H1 (cell line): Measurements from ENCODE around the gene POLRMT. TPM values are rescaled to one million over a fixed set of nuclear protein-coding genes. Genes with fewer than 3 reads are reported as not detected.

Experiments used
- CTCF ChIA-PET: fragments of 300-600 bp; sonication (Branson Sonifier 250); formaldehyde crosslinking; loops from one replicate; lab custom pipeline; 2021; ENCODE audit not compliant: partially characterized antibody; lab: Charles Lee
- POLR2A ChIA-PET: fragments of 300-600 bp; sonication (Branson Sonifier 250); formaldehyde crosslinking; loops from one replicate; lab custom pipeline; 2021; ENCODE audit warnings: inconsistent platforms; ENCODE audit not compliant: partially characterized antibody; lab: Charles Lee
- DNase-seq, 2 experiments: peaks; one replicate each; pipeline versions ENCODE4 v3.0.0 to v3.0.0-alpha.2; 2010 to 2022; ENCODE audit warnings: low spot score in 2 of 2, low read depth in 1 of 2, mixed read lengths in 1 of 2
- FAIRE-seq: peaks from 2 replicates; lab custom pipeline; 2011; peaks lifted over from hg19 to GRCh38; lab: Jason Lieb, UNC
- H2AFZ ChIP-seq: 2 replicates; pipeline ENCODE4 v1.8.1; 2012; ENCODE audit warnings: low read length, inconsistent platforms
- H2AK5ac ChIP-seq: 2 replicates; pipeline ENCODE4 v1.6.1; 2013; ENCODE audit warnings: low read depth, low read length
- H2BK120ac ChIP-seq: replicated peaks from 2 replicates; pipeline ENCODE3; 2013; ENCODE audit warnings: low read depth, low read length, inconsistent platforms
- H2BK12ac ChIP-seq: 2 replicates; pipeline ENCODE4 v1.6.1; 2013; ENCODE audit warnings: low read depth, low read length
- H2BK15ac ChIP-seq: 2 replicates; pipeline ENCODE4 v1.6.1; 2013; ENCODE audit warnings: low read length
- H2BK20ac ChIP-seq: 2 replicates; pipeline ENCODE4 v1.6.1; 2013; ENCODE audit warnings: low read length
- H2BK5ac ChIP-seq: 2 replicates; pipeline ENCODE4 v1.6.1; 2013; ENCODE audit warnings: low read depth, low read length
- H3K14ac ChIP-seq: 2 replicates; pipeline ENCODE4 v1.6.1; 2013; ENCODE audit warnings: inconsistent platforms; ENCODE audit not compliant: insufficient read length
- H3K18ac ChIP-seq: 2 replicates; pipeline ENCODE4 v1.6.1; 2013; ENCODE audit warnings: low read length; ENCODE audit errors: extremely low read depth
- H3K23ac ChIP-seq: 2 replicates; pipeline ENCODE4 v1.6.1; 2013; ENCODE audit warnings: inconsistent platforms; ENCODE audit not compliant: insufficient read length
- H3K23me2 ChIP-seq: 2 replicates; pipeline ENCODE4 v1.6.1; 2013; ENCODE audit warnings: low read depth, low read length
- H3K27ac ChIP-seq: 2 replicates; pipeline ENCODE4 v1.6.1; 2011; ENCODE audit warnings: low read depth, low read length, inconsistent platforms
- H3K27me3 ChIP-seq, 4 experiments: replicated peaks in 1 of 4; 1 replicate in 1 of 4; 2 replicates in 3 of 4; pipeline versions ENCODE4 v1.6.1 to v1.8.1; 2011 to 2013; ENCODE audit warnings: low read length in 3 of 4, mild to moderate bottlenecking in 3 of 4, inconsistent platforms in 2 of 4, mixed read lengths in 2 of 4, moderate library complexity in 1 of 4; ENCODE audit not compliant: control insufficient read depth in 3 of 4, insufficient read depth in 3 of 4; ENCODE audit errors: extremely low read depth in 1 of 4
- H3K36me3 ChIP-seq, 4 experiments: 2 replicates each; pipeline versions ENCODE4 v1.6.1 to v1.8.1; 2011 to 2013; ENCODE audit warnings: mild to moderate bottlenecking in 4 of 4, low read length in 3 of 4, moderate library complexity in 2 of 4, control low read depth in 1 of 4, inconsistent platforms in 1 of 4; ENCODE audit not compliant: insufficient read depth in 4 of 4, control insufficient read depth in 2 of 4
- H3K4ac ChIP-seq: replicated peaks from 2 replicates; pipeline ENCODE3; 2013; ENCODE audit warnings: low read length, low read depth, mixed read lengths, inconsistent platforms; ENCODE audit not compliant: insufficient read length
- H3K4me1 ChIP-seq, 4 experiments: replicated peaks in 1 of 4; 1 replicate in 1 of 4; 2 replicates in 3 of 4; pipeline versions ENCODE4 v1.6.1 to v1.8.1; 2011 to 2013; ENCODE audit warnings: low read length in 3 of 4, inconsistent platforms in 2 of 4, mixed read lengths in 1 of 4; ENCODE audit not compliant: insufficient read depth in 4 of 4, control insufficient read depth in 3 of 4
- H3K4me2 ChIP-seq, 2 experiments: 2 replicates each; pipeline versions ENCODE4 v1.6.1 to v1.8.1; 2011 to 2013; ENCODE audit warnings: low read depth in 2 of 2, low read length in 2 of 2, control low read depth in 1 of 2, inconsistent platforms in 1 of 2, mild to moderate bottlenecking in 1 of 2; ENCODE audit not compliant: insufficient read depth in 1 of 2
- H3K4me3 ChIP-seq, 4 experiments: fragments of 200-600, 300-600 bp in 1 of 4; sonication (generic), shearing (Covaris generic), sonication (Bioruptor Twin) in 1 of 4; 2 replicates each; pipeline versions ENCODE4 v1.5.1 to v1.8.1; 2011 to 2016; ENCODE audit warnings: low read length in 4 of 4, low read depth in 3 of 4, control low read depth in 2 of 4, inconsistent platforms in 2 of 4, mild to moderate bottlenecking in 2 of 4, mixed read lengths in 1 of 4, moderate library complexity in 1 of 4; ENCODE audit not compliant: insufficient read depth in 2 of 4; ENCODE audit errors: extremely low read depth in 1 of 4
- H3K56ac ChIP-seq: replicated peaks from 2 replicates; pipeline ENCODE3; 2013; ENCODE audit warnings: low read depth, mild to moderate bottlenecking, mixed read lengths, low read length, inconsistent platforms; ENCODE audit not compliant: insufficient read length
- H3K79me1 ChIP-seq: 2 replicates; pipeline ENCODE4 v1.6.1; 2013; ENCODE audit warnings: low read depth, low read length, control low read depth
- H3K79me2 ChIP-seq, 2 experiments: 2 replicates each; pipeline versions ENCODE4 v1.6.1 to v1.8.1; 2012 to 2013; ENCODE audit warnings: low read length in 2 of 2, mild to moderate bottlenecking in 2 of 2, inconsistent platforms in 1 of 2; ENCODE audit not compliant: insufficient read depth in 2 of 2, control insufficient read depth in 1 of 2
- H3K9ac ChIP-seq, 4 experiments: replicated peaks in 1 of 4; 1 replicate in 1 of 4; 2 replicates in 3 of 4; pipeline versions ENCODE4 v1.6.1 to v1.8.1; 2011 to 2013; ENCODE audit warnings: low read depth in 3 of 4, low read length in 3 of 4, control low read depth in 2 of 4, mild to moderate bottlenecking in 2 of 4, moderate library complexity in 2 of 4, inconsistent platforms in 1 of 4; ENCODE audit errors: extremely low read depth in 1 of 4
- H3K9me3 ChIP-seq, 2 experiments: 2 replicates each; pipeline versions ENCODE4 v1.6.1 to v1.8.1; 2012 to 2013; ENCODE audit warnings: mild to moderate bottlenecking in 2 of 2, moderate library complexity in 2 of 2, control low read depth in 1 of 2, inconsistent platforms in 1 of 2, low read depth in 1 of 2, low read length in 1 of 2, mixed read lengths in 1 of 2; ENCODE audit not compliant: insufficient read depth in 2 of 2
- H4K20me1 ChIP-seq, 2 experiments: replicated peaks in 1 of 2; 2 replicates each; pipeline versions ENCODE3 to v1.8.1; 2011 to 2013; ENCODE audit warnings: inconsistent platforms in 2 of 2, low read length in 2 of 2, mild to moderate bottlenecking in 1 of 2; ENCODE audit not compliant: insufficient read depth in 2 of 2, control insufficient read depth in 1 of 2
- H4K5ac ChIP-seq: 2 replicates; pipeline ENCODE4 v1.6.1; 2013; ENCODE audit warnings: low read length, low read depth, mixed read lengths, inconsistent platforms; ENCODE audit not compliant: insufficient read length
- H4K8ac ChIP-seq: 2 replicates; pipeline ENCODE4 v1.8.0; 2013; ENCODE audit warnings: mild to moderate bottlenecking, moderate library complexity, low read length, inconsistent platforms; ENCODE audit not compliant: insufficient read depth; ENCODE audit errors: extremely low read depth
- H4K91ac ChIP-seq: replicated peaks from 2 replicates; pipeline ENCODE3; 2013; ENCODE audit warnings: low read length, mixed read lengths, inconsistent platforms; ENCODE audit not compliant: insufficient read length
- EZH2 ChIP-seq: fragments of 200-600 bp; sonication (generic); IDR thresholded peaks from 2 replicates; pipeline ENCODE4 v1.7.1; 2012; ENCODE audit warnings: low read depth, mild to moderate bottlenecking, moderate library complexity, low read length, inconsistent platforms; ENCODE audit not compliant: severe bottlenecking
- FOSL1 ChIP-seq: IDR thresholded peaks from 2 replicates; pipeline ENCODE4 v1.6.1; 2011; ENCODE audit warnings: mild to moderate bottlenecking, low read depth, low read length, moderate library complexity; ENCODE audit not compliant: insufficient read depth
- NANOG ChIP-seq: IDR thresholded peaks from 2 replicates; pipeline ENCODE4 v1.6.1; 2011; ENCODE audit warnings: low read length, low read depth, mild to moderate bottlenecking, inconsistent platforms; ENCODE audit not compliant: insufficient read depth, poor library complexity, severe bottlenecking
- PHF8 ChIP-seq: fragments of 200-600 bp; sonication (generic); conservative IDR thresholded peaks from 2 replicates; pipeline ENCODE4 v1.7.1; 2012; ENCODE audit warnings: low read depth, mild to moderate bottlenecking, inconsistent platforms, low read length, moderate library complexity
- POLR2A ChIP-seq, 2 experiments: IDR thresholded peaks; 1 replicate in 1 of 2; 2 replicates in 1 of 2; pipeline ENCODE4 v1.6.1; 2011; ENCODE audit warnings: low read depth in 2 of 2, low read length in 2 of 2, mild to moderate bottlenecking in 2 of 2; ENCODE audit errors: control extremely low read depth in 1 of 2
- TAF7 ChIP-seq: optimal IDR thresholded peaks from 2 replicates; pipeline ENCODE3; 2011; ENCODE audit warnings: low read depth, mild to moderate bottlenecking, inconsistent platforms, low read length, moderate library complexity, borderline replicate concordance
- WGBS, 2 experiments: shearing (Covaris generic) in 1 of 2; methylation state at CpG; one replicate each; pipeline versions ENCODE4 v1.1.6 to v1.1.7; 2013 to 2015; ENCODE audit warnings: low lambda C conversion rate in 2 of 2, mixed read lengths in 2 of 2, inconsistent platforms in 1 of 2, low coverage in 1 of 2, missing lambda C conversion rate in 1 of 2; ENCODE audit not compliant: insufficient replicate concordance in 2 of 2, insufficient coverage in 1 of 2, insufficient read length in 1 of 2; ENCODE audit errors: extremely low coverage in 1 of 2, missing lambda C conversion rate in 1 of 2; 5-methylcytosine and 5-hydroxymethylcytosine counted together
- polyA plus RNA-seq, 7 experiments: library from polyadenylated mRNA; depleted of rRNA in 3 of 7; stranded (reverse) in 5 of 7; unstranded in 2 of 7; fragments of >200 nt in 5 of 7; fragments of 200-250 nt in 2 of 7; gene quantifications; 1 replicate in 5 of 7; 2 replicates in 1 of 7; 4 replicates in 1 of 7; pipeline versions ENCODE4 v1.2.1 to v1.2.3, GENCODE V29; 2011 to 2013; ENCODE audit warnings: missing spikeins in 2 of 7, mixed read lengths in 2 of 7
- total RNA-seq: library from RNA; stranded (reverse); fragmentation: NEBNext Ultra II Directional; extraction: Animal tissue kit (Norgen Biotek cat#: 25700); gene quantifications from 2 replicates; pipeline ENCODE4 v1.2.1, GENCODE V29; 2021
- TF ChIP-seq, protein P1 (sequence below): IDR thresholded peaks from 2 replicates; pipeline ENCODE4 v1.6.1; 2011; ENCODE audit warnings: low read depth, mild to moderate bottlenecking, low read length; ENCODE audit not compliant: insufficient read depth

The POLRMT gene
- total and polyA plus RNA-seq, 2 of the 8 experiments (the other 6 are each of a cell fraction or from before 2014, with no cell fraction given): 93.0 to 111 TPM

DNA sequence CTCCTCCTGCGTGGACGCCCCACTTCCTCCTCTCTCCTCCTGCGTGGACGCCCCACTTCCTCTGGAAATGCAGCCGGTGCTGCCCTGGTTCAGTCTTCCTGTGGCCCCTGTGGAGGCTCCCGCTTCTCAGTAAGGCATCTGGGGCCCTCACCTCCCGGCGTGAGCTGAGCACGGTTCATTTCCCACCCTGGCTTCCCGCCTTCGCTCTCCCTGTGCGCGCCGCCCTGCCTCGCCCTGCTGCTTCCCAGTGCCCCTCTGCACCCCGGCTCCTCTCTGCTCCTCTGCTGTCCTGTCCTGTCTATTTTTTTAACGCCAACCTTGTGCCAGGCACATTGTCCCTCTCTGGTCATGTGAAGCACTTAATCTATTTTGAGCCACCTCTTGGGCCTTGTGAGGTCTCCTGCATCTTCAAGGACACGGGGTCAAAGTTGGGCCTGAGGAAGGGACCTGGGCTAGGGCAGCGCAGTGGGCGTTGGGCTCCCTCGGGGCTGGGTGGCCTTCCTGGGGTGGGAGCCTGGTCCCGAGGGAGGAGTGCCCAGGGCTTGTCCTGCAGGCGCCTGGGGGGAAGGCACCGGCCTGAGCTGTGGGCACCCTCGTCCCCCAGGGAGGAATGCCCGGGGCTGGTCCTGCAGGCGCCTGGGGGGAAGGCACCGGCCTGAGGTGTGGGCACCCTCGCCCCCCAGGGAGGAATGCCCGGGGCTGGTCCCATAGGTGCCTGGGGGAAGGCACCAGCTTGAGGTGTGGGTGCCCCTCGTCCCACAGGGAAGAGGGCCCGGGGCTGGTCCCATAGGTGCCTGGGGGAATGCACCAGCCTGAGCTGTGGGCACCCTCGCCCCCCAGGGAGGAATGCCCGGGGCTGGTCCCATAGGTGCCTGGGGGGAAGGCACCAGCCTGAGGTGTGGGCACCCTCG, 30.7 kb downstream of the POLRMT start:
- H3K56ac ChIP-seq: no peak overlapping the region
- no peak overlapping the region for H3K4me2 ChIP-seq
- H4K20me1 ChIP-seq: no peaks in the 10 kb centered on the region
- no peak overlapping the region for H4K91ac ChIP-seq
- H3K79me1 ChIP-seq: no peaks in the 10 kb centered on the region; the same call in 1 of the 2 replicates
- H3K9me3 ChIP-seq: peaks cover 0 to 30% of the 10 kb centered on the region in 2 experiments; a peak in 1 of 4 replicates
- no peak overlapping the region for H3K18ac ChIP-seq
- H2AFZ ChIP-seq: no peak overlapping the region
- no peak overlapping the region for H4K5ac ChIP-seq
- H3K27me3 ChIP-seq: no peaks in the 10 kb centered on the region
- no peak for TF ChIP-seq POLR2A (IDR thresholded peaks at IDR 0.05; ENCODE audit: control extremely low read depth in 1 of 2, low read depth in 2 of 2, low read length in 2 of 2)
- TF ChIP-seq, protein P1, sequence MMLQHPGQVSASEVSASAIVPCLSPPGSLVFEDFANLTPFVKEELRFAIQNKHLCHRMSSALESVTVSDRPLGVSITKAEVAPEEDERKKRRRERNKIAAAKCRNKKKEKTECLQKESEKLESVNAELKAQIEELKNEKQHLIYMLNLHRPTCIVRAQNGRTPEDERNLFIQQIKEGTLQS: no peak
- no peak for TF ChIP-seq NANOG
- no peak for TF ChIP-seq EZH2
- TF ChIP-seq TAF7: no peak
- TF ChIP-seq FOSL1: no peak
- TF ChIP-seq PHF8: no peak
- TF ChIP-seq, all 59 proteins: peak for 0
- no peak overlapping the region for H2BK12ac ChIP-seq
- no peak overlapping the region for H3K4me3 ChIP-seq
- DNase-seq (no peak), FAIRE-seq (no peak)
- H4K8ac ChIP-seq: no peak overlapping the region
- H3K36me3 ChIP-seq: no peaks in the 10 kb centered on the region
- no peak overlapping the region for H3K9ac ChIP-seq
- no peaks in the 10 kb centered on the region for H3K4me1 ChIP-seq
- H3K79me2 ChIP-seq: no peaks in the 10 kb centered on the region
- no peak overlapping the region for H3K14ac ChIP-seq
- POLR2A ChIA-PET: no interaction called here
- no peak overlapping the region for H3K27ac ChIP-seq
- no peak overlapping the region for H2BK120ac ChIP-seq
- H3K4ac ChIP-seq: no peak overlapping the region
- CTCF ChIA-PET: interaction anchor here (0.6 kb wide), 1 partner anchor 10 kb away, joined by 4 read pairs; no protein-coding TSS in a partner anchor
- no peak overlapping the region for H2AK5ac ChIP-seq
- WGBS, 2 experiments: 93% methylated on average over 20 of the region's 35 CpGs; no CpG with 5 or more reads in 1 of the 2 experiments
- H3K23ac ChIP-seq: no peak overlapping the region
- H2BK15ac ChIP-seq: no peak overlapping the region
- H2BK5ac ChIP-seq: no peak overlapping the region
- H2BK20ac ChIP-seq: no peak overlapping the region
- H3K23me2 ChIP-seq: no peaks in the 10 kb centered on the region
